NOMO-1 (cell line): ENCODE results near the gene NLGN1.
"Not testable (repeated sequence)": the region's sequence is repeated elsewhere in the genome, so short reads cannot be mapped to it uniquely, and the experiment has no call there.

ENCODE experiments used
- DNase-seq, 2 experiments: peaks; one replicate each; lab custom pipeline; 2025; ENCODE audit not compliant: unreplicated experiment in 2 of 2; lab: John Stamatoyannopoulos, UW

Gene NLGN1

DNA sequence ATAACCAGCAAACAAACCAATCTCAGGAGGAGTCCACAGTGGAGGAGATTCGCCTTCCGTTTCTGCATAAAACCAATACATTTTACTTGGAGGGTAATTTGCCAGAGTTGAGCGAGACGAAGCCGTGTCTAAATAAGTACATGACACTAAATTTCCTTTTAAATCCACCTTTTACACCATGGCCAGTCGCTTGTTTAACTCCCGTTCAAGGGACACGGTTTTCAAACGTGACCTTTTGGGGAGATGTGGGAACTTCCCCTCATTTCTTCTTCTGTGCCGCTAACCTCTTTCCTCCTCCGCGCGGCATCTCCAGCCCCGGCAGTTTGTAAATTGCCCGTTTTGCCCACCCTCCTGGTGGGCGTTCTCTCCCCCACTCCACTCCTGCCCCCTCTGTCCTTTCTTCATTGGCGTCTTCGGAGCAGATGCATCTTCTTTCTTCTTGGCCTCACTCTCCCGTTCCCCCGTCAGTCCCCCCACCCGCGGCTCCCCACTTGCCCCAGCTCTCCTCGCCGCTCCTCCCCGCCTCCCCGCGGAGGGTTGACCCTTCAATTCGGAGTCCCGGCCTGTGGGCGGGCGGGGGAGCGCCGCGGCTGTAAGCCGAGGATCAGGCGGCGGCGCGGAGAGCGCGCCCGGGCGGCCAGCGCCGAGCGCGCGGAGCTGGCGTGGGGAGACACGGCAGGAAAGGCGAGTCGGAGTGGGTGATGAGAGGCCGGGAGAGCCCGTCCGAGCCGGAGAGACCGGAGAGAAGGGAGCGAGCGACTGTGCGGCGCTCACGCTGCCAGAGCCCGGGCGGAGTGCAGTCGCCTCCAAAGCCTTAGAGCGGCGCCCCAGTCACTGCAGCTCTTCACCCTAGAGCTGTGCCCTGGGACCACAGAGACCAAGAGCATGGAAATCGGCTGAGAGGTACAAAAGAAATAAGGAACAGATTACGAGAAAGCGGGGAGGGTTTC lies at the start of gene NLGN1:
Gene NLGN1, plus strand, starts transcription at position 584 of the 950 bp plus-strand sequence.
- DNase-seq: no peak

DNA sequence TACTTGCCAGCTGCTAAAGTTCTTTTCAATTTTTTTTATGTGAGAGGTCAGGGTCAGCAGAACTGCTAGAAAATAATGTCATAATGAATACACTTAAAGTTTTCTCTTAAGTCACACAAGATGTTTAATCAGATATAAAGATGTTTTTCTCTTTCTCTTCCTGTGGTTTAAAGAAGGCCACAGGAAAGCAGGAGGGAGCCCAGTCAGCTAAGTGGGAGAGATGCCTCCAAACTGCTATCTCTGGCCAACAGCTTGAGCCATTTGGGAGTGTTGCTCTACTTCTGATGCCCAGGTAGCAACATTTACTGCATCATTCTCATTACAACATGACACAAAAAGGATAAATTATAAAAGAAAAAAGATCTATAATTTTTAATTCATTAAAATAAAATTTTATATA lies 45.7 kb upstream of the NLGN1 start:
- no peak for DNase-seq

DNA sequence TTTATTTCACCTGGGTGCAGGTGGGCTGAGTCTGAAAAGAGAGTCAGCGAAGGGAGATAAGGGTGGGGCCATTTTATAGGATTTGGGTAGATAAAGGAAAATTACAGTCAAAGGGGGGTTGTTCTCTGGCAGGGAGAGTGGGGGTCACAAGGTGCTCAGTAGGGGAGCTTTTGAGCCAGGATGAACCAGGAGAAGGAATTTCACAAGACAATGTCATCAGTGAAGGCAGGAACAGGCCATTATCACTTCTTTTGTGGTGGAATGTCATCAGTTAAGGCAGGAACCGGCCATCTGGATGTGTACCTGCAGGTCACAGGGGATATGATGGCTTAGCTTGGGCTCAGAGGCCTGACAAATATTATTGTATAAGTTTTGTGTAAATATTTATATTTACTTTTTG lies 44.4 kb upstream of the NLGN1 start:
- not testable (repeated sequence) for DNase-seq

DNA sequence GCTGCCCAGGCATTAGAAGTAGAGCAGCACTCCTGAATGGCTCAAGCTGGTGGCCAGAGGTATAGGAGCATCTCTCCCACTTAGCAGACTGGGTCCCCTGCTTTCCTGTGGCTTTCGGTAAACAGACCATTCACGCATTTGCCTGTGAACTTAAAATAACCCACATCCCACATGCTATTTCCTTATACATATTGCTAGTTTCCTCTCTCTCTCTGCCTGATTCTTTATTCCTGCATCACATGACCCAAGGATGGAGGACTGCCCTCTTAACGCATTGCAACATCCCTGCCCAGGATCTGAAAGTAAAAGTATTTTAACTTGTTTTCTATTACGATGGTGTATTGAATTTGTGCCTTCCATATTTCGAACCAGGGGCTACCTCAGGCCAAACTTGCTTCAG lies 43.4 kb upstream of the NLGN1 start:
- DNase-seq: no peak

DNA sequence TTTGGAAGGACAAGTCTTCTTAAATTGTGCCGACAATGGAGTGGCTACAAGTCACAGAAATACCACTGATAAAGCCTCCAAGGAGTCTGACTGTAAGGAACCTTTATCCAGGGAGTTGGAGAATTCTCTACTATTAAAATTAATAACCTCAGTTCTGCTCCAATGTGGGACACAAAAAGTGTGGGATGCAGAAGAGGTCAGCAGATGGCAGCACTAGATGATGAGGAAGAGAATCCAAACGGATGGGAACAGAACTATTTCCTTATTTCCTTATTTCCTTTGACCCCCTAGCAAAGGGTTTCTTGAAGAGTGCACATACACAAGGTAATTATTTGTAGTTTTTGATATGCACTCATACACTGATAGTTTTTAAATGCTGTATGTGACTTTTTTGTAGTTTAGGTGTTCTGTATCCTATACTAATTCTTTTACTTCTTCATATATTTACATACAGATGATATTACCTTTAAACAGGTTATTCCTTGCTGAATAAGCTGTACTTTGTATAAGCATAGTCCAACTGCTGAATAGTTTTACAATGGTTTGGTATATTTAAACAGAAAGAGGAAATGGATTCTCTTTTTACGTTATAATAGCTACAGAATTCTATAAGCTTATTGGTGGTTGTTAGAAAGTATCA lies 25.6 kb upstream of the NLGN1 start:
- no peak for DNase-seq

DNA sequence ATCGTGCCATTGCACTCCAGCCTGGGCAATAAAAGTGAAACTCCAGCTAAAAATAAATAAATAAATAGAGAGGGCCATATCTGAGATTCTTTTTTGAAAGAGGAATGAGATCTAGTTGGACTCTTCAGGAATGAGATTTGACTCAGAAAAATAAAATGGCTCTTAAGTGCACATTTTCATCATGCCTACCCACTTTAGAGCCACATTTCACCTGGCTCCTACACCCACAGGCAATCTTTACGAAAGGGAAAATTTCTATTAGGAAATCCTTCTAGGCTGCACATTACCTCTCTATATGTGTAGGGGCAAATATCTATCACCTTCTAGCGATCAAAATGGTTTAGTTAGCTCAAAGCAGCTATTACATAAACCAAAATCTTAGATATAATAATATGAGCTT lies 16.9 kb upstream of the NLGN1 start:
- no peak for DNase-seq

DNA sequence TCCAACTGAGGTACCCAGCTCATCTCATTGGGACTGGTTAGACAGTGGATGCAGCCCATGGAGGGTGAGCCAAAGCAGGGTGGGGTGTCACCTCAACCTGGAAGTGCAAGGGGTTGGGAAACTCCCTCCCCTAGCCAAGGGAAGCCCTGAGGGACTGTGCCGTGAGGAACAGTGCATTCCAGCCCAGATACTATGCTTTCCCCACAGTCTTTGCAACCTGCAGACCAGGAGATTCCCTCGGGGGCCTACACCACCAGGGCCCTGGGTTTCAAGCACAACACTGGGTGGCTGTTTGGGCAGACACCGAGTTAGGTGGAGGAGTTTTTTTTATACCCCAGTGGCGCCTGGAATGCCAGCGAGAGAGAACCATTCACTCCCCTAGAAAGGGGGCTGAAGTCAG lies 15.6 kb upstream of the NLGN1 start:
- not testable (repeated sequence) for DNase-seq

DNA sequence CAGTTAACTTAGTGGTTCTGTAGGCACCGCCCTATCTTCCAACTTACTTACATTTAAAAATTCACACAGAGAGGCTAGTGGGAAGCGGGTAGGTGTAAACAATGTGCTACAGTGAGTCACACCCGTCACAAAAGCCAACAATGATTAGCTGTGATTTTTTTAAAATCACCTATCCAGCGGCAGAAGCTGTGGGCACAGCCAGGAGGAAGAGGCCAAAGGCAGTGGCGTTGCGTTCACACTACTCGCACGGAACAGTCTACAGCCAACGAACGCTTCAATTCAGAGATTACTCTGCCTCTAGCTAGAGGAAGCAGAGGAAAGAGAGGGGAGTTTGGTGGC lies 2.5 kb upstream of the NLGN1 start:
- DNase-seq: no peak

DNA sequence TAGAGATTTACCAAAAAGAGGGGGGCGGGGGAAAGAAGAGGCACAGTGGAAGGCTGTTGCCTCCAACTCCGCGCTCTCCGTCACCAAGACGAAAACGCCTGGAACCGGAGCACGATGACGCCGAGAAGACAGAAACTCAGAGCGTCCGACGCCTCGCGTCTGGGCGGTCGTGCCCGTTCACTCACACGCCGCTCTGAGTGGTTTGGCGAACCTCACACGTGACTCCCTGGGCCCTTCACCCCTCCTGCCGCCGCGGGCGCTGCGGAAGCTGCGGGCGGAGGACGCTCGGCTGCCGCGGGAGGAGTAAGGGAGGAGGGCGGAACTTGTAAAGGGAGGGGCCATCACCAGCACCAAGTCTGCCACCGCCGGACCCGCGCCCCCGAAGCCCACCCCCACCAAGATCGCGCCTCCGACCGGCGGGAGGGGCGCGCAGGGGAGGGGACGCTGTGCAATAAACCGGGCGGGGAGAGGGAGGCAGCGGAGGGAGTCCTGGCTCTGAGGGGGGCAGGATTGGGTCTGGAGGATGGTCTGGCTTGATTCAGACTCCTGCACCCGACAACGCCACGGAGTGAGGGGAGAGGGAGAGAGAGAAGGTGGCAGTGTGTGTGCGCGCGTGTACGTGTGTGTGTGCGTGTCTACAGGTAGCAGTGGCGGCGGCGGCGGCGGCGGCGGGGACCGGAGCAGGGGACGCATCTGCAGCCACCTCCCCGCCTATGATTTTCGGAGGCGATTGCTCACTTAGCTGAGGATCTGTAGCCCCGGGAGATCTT lies 1.9 kb upstream of the NLGN1 start:
- DNase-seq: peak; percentile 78 to 81

DNA sequence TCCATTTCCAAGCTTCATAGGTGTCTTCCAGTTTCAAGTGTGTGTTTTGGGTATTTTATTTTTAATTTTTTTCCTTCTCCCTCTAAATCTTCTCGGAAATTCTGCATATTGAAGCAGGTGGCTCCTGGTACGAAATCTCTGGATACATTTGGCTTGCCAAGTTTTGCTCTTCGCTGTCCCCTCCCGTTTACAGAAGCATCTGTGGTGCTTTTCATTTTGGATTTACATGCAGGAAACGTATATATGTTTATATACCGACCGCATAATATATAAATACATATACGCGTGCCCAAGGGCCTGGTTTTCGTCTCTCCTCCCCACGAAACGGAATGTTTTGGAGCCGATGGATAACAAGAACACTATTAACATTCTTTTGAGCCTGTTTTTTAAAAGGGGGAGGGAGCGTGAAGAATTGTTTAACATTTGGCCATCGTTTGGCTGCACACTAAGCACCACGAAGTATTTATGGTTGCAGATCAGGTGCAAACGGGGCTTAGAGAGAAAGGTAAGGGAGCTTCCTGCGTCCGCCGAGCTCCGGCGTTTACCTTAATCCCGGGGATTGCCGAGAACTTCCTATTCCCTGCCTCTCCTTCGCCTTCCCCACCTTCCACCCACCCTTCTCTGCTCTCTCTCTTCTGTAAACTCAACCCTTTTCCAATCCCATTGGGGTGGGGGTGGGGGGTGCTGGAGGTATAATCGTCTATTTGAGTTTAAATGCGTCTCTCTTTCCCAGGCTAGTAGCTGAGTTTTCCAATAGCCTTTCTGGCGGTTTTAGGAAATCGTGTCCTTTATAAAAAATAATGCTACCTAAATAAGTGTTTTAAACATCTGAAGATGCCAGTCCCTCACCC lies 1.1 kb upstream of the NLGN1 start:
- DNase-seq: no peak

DNA sequence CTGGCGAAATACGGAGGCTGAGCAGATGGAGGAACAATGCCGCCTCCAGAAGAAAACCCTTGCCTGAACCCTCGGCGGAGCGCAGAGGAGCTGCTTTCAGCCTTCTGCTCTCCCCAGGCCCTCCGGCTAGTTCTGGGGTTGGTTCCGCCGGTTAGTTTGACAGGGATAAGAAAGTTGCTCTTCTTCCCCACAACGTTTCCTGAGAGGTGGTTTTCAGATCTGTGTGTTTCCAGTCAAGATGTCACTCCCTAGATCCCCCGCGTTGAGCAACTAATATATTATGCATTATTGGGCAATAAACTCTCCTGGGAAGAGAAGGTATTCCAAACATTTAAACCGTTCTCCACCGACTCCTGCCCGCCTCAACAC lies 551 bp downstream of the NLGN1 start:
- no peak for DNase-seq

DNA sequence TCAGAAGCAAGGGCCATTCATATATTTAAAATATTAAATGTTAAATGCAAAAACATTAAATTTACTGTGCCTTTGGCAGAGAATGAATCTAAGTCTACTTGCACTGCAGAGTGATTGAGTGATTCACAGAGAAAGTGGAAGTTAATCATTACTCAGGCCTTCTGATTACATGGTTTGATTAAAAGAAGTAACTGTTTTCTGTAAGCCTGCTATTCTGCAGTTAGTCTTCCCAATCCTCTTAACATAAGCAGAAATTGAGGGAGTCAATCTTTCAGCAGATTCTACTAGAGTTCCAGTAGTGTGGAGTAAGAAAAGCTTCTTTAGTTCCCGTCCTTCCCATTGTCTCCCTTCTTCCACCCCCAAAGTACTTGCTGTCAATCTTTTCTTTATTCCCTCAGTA lies 1.5 kb downstream of the NLGN1 start:
- DNase-seq: no peak

DNA sequence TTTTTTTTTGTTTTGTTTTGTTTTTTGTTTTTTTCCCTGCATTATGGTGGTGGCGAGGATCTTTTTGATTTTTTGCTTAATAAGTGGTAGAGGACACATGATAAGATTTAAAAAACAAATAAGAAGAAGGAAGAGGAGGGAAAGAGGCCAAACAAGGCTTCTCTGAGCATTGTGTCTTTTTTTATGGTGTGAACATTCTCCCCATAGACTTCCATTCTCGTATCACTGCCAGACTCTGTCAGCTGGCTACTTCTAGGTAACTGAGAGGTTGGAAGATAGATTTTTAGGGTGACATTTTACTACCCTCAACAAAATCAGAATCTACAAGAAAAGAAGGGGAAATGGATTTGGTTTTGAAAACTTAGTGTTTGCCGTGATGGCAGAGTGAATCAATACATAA lies 3.8 kb downstream of the NLGN1 start:
- no peak for DNase-seq

DNA sequence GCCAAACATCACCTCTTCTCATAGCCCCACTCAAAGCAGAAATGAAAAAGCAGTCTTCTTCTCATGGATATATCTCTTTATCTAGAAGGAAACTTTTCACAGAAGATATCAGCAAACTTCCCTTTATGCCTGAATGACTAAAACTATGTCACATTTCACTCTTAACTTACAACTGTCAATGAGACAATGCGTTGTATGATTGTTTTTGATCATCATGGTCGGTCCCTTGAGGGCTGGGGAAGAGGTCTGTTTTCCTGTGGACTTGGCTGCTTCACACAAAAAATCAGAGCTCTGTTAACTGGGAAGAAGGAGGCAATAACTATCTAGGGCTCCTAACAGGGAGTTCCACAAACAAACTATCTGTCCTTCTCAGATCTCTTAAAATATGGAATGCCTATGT lies 5.1 kb downstream of the NLGN1 start:
- no peak for DNase-seq

DNA sequence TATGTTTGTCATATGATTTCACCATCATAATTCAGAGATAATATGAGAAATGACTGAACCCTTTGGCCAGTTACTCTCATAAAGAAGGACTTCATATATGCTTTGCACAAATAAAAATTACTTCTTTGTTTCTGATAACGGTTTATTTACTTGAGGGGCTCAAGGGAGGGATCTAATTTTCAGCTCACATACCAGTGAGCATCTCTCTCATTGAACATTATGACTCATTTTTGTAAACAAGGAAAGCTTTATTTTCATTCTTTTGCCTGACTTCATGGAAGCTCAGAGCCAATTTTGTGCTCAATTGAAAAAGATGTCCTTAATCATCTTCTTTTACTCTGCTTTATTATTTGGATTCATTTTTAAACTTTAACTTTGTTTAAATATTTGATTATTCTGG lies 5.8 kb downstream of the NLGN1 start:
- DNase-seq: no peak

DNA sequence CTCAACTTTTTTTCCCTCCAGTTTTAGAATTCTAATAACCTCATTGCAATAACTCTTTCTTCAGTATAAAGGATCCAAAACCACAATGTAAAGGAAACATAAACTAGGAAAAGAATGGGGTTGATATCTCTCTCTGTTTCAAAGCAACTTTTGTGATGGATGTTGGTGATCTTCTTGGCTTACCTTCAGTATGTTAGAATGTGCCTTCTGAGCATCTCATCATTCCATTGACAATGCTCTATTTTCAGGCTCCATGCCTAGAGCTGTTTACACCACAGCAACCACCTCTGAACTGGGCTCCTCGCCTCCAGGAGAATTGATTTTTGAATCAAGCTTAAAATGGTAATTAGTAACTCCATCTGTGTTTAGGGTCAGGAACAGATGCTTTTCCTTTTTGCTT lies 6.6 kb downstream of the NLGN1 start:
- DNase-seq: no peak

DNA sequence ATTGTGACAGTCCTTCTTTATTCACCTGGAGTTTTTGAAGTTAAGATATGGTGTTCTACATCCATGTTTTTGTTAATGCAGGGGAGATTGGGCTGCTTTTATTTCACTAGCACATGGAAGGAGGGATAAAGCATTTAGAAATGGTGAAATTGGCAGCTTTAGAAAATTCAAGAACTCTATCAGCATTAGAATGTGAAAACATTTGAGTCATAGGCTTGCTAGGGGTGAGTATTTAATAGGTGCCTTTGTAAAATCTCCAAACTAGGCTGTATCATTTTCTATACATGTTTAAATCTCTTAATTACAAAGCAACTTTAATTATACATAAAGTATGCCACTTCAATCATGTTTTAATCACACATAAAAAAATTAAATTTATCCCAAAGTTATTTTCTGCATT lies 12.9 kb downstream of the NLGN1 start:
- DNase-seq: no peak

DNA sequence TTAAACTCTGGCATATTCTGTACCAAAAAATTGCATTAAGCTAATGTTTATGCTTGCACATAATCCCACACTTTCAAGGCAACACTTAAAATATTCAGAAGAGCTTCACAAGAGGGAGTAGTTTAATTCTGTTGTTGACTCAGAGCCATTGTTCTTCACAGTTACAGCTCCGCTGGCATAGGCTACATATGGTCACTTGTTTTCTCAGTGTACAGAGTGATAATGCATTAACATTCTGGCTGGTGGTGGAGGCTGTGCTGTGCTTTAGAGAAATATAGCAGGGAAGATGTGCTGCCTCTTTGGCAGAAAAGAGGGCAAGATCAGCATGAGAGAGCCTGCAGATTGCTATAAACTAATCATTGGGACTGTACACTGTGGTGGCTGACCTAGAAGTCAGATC lies 13.3 kb downstream of the NLGN1 start:
- DNase-seq: no peak

DNA sequence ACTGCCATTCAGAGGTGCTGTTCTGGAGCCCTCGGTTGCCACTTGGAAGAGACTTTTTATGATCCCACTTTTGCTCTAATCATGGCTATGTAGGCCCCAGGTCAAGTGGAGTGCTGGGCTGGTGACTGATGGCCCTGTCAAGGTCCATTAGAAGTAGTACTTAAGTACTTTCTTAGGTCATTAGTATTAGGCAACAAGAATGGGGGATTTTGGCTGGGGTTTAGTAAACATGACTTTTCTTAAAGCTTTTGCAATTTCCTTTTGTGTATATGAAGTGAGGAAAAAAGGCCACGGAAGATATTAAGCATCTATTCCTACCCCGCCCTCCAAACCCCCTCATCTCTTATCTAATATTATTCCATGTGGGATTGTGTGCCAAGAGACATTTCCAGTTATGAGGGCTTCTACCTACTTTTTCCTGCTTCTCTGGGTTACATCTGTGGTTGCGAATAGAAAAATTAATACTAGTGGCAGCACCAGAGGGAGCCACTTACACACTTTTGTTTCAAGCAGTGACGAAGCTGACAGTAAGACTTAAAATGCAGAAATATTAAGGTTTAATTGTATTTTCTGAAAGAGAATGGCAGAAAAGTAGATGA lies 13.9 kb downstream of the NLGN1 start:
- no peak for DNase-seq

DNA sequence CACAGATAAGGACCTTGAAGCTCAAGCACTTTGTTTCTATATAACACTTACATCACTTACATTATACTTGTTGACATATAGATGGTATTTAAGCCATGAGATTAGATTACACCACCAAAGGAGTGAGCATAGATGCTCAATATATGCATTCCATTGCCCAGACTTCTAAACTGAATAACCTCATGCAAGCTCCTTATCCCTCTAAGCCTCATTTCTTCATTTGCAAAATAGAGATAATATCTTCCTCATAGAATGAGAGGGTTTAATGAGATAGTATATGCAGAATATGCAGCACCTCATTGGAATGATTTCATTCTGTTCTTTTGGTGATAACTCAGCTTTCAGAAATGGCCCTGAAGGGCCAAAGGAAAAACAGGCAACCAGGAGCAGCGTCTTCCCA lies 18.5 kb downstream of the NLGN1 start:
- no peak for DNase-seq
